Lower leg skin (tissue), 3 donors: ENCODE results near the gene AKR1A1.

Source experiments
- CTCF ChIP-seq, 3 donors: fragments of 450-650 bp; IDR thresholded peaks; one replicate each; pipeline ENCODE4 v1.5.1; 2016; ENCODE audit warnings: antibody characterized with exemption in 3 of 3, mild to moderate bottlenecking in 3 of 3, moderate library complexity in 2 of 3
- POLR2A ChIP-seq, 2 donors: fragments of 450-650 bp; IDR thresholded peaks; one replicate each; pipeline ENCODE4 v1.6.1; 2016 to 2017; ENCODE audit warnings: antibody characterized with exemption in 2 of 2, mild to moderate bottlenecking in 1 of 2, moderate library complexity in 1 of 2

DNA sequence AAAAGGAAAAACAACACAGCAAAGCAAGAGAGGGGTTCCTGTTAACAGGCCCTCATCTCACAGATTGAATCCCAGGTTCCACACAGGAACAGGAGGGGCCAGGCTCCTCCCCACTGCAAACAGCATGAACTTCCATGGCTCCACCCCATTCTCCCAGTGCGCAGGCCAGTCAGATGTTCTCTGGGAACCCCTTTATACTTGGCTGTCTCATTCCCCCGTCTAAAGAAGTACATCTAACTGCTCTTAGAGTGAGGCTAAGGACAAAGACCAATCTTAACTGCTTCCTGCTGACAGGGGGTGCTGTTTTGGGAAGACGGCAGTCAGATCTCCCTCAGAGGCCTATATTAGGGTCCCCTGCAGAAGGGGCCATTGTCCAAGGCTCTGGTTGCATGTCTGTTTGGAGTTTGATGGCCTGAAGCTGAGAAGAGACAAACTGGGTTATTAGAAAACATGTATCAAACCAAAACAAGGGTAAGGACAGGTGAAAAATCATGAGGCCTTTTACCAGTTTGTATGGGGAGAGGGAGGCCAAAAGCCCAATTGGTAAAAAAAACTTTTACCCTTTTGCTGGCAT, 22.7 kb downstream of the AKR1A1 start:
- no peak for TF ChIP-seq CTCF (IDR thresholded peaks at IDR 0.05)
- no peak for TF ChIP-seq POLR2A (IDR thresholded peaks at IDR 0.05)
